HG03135 (cell line): ENCODE results near the gene ZC3H4.
"Not testable (repeated sequence)": the region's sequence is repeated elsewhere in the genome, so short reads cannot be mapped to it uniquely, and the experiment has no call there.

Experiments
- ATAC-seq: cut with Tn5 transposase; IDR thresholded peaks from one replicate; pipeline ENCODE4 v1.9.1; 2021; ENCODE audit warnings: mild to moderate bottlenecking, moderate library complexity; ENCODE audit not compliant: unreplicated experiment

Gene ZC3H4

DNA sequence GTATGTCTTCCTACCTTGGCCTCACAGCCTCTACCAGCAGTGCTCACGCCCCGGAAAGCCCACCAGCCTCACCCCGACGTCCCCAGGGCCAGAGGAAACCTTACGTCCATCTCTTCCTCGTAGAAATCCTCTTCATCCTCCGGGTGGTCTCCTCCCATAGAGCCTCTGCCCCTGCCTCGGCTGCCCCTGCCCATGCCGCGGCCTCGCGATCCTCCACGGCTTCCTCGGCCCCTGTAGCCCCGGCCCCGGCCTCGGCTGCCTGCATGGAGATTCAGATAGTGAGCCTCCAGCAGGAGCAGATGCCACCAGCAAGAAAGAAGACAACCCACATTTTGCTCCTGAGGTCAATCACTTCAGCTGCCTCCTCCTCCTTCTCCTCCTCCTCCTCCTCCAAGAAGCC, 27.3 kb downstream of the ZC3H4 start:
- ATAC-seq, result no peak

DNA sequence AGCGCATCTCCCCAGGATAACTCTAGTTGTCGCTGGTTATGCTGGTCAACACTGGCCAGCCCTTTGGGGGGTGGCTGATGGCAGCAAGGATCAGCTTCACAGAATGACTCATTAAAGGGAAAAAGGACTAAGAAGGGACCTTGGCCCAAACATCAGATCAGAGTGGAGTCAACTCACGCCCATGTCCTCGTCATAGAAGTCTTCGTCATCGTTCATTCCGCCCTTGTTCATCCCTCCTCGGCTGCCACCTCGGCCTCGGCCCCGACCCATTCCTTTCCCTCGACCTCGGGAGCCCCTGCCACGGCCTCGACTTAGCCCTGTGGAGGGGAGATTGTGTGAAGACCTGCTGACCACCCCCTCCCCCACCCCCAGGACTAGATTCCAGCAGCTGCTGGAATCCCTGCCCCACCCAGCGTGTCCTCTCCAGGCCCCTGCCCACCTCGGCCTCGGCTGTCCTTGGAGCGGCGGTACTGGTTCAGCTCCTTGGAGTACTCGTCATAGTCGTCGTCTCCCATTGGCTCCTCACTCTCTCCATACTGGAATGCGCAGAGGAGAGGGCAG, 28.6 kb downstream of the ZC3H4 start:
- ATAC-seq, result no peak

DNA sequence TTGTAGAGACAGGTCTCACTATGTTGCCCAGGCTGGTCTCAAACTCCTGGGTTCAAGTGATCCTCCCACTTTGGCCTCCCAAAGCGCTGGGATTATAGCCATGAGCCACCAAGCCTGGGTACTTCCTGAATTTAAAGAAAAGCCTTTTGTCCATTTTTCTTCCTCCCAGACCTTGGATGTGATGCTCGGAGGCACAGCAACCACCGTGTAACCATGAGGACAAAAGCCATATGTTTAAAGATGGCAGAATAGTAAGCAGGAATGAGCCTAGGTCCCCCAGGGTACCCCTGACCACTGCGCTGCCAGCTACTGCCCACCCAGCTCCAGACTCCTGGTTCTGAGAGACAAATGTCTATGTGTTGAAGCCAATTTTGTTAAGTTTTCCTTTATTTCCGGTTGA, 31.1 kb downstream of the ZC3H4 start:
- ATAC-seq, result no peak

DNA sequence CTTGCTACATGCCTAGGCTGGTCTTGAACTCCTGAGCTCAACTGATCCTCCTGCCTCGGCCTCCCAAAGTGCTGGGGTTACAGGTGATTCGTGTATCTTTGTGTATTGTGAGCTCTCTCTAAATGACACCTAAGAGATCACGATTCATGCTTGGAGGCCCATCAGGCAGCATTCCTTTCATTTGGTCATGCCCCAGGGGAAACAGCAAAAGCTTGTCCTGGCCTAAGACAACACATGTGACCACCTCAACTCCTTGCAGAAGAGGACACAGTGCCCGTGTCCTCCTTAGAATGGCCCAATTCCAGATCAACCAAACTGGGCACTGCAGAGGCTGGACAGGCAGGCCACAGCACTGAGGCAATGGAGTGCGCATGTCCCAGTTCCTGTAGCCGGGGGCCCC, 32.5 kb downstream of the ZC3H4 start:
- no peak for ATAC-seq

DNA sequence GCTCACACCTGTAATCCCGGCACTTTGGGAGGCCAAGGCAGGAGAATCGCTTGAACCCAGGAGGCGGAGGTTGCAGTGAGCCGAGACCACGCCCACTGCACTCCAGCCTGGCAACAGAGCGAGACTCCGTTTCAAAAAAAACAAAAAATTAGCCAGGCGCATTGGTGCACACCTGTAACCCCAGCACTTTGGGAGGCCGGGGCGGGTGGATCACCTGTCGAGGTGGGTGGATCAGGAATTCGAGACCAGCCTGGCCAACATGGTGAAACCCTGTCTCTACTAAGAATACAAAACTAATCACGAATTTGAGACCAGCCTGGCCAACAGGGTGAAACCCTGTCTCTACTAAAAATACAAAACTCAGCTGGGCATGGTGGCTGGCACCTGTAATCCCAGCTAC, 35.2 kb downstream of the ZC3H4 start:
- not testable (repeated sequence) for ATAC-seq

DNA sequence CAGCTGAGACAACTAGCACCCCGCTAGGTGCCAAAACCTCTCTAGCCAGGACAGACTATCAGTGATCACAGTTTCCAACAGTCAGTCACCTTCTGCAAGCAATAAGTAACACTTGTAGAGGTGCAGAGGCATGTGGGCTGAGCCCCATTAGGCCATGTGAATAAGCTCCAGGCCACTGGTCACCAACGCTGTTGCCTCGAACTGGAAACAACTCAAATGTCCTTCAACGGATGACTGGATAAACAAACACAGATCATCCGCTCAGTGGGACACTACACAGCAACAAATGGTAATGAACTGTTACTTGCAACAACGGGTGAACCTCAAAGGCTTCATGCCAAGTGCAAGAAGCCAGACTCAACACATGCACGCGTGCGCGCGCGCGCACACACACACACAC, 37.6 kb downstream of the ZC3H4 start:
- no peak for ATAC-seq

DNA sequence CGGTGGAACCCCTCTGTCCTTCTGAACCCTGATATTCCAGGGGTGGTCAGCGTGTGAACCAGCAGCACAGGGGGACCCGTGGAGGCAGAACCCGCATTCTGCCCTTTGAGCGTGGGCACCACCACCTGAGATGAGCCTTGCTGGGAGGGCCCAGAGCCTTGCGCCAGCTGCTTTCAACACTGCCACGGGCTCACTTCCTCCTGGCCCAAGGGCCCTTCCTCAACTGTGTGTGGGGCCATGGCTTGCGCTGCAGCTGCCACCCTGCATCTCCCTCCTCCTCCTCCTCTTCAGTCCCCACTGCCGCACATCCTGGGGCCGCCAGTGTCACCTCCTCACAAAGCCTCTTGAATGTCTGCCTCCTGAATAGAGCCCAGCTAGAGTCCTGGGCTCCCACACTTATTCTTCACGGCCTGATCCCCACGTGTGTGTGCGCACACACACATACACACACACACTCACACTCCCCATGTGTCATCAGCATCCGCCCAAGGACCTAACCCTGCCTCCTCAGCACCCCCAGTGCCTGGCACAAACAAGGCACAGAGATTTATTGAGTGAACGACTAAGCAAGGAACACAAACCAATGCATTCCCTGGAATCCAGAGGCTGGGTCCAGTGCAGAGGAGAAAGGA, 38.3 kb downstream of the ZC3H4 start:
- ATAC-seq, result no peak

DNA sequence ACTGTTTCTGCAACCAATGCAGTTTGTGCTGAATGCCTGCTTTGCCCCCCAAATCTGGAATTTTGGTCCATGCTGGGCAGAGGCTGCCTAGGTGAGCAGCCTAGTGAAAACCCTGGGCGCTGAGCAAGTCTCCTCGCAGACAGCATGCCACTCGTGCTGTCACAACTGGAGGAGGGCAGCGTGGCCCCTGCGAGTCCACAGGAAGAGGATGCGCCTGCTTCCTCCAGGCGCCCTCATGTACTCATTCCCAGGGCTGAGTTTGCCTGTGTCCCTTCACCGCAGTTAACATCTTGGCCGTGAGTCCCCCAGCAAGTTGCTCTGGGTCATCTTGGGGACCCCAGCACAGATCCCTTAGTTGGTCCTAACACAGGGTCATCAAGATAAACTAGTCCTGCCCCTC, 39.0 kb downstream of the ZC3H4 start:
- no peak for ATAC-seq

DNA sequence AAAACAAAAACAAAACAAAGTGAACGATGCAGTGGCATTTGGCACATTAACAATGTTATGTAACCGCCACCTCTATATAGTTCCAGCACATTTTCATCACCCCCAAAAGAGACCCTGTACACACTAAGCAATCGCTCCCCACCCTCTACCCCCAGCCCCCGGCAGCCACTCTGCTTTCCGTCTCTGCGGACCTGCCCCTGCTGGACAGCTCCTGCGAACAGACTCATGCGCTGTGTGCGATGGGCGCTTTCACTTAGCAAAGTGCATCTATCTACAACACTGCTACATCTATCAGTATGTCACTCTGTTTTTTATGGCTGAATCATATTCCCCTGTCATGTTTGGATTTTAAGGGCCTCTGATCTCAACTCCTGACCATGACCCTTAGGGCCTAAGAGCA, 40.0 kb downstream of the ZC3H4 start:
- ATAC-seq, result no peak

DNA sequence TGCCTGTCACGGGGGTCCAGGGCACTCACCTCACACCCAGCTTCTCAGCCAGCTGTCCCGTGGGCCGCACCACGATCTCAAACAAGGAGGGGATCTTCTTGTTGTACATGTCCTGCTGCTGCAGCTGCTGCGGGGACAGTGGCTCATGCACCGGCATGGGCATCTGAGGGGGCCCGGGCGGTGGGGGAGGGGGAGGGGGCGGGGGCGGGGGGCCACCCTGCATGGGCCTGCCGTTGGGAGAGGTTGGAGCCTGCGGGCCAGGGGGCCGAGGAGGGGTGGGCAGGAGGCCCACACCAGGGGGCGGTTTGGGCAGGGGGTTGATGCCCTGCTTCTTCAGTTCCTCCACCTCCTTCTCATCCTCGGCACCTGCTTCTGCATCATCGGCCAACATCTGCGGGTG, 41.3 kb downstream of the ZC3H4 start:
- no peak for ATAC-seq

DNA sequence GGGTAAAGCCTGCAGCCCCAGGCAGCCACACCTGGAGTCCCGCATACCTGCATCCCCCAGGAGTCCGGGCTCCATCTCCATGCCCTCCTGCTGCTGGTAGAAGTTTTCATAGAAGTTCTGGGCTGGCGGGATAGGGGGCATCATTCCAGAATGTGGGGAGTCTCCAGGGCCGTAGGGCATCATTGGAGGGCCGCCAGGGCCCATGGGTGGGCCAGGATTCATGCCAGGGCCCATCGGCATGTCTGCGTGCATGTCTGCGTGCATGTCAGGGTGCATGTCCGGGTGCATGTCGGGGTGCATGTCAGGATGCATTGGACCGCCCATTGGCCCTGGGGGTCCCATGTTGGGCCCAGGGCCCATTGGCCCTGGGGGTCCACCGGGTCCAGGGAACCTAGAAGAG, 41.8 kb downstream of the ZC3H4 start:
- ATAC-seq, result no peak

DNA sequence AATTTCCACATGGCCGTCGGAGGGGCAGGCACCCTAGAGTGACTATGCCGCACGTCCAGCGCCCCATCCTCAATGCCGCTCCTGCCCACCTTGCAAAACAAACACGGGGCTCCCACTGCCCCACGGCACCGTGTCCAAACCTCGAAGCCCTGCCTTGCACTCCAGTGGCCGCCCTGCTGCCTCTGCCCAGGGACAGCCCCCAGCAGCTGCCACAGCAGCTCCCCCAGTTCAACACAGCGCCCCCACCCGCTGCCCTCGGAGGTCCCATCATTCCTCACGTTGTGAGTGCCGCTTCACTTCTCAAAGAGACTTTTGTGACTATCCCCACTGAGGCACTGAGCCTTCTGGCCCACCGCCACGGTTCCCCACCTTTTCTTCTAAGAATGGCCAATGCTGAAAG, 42.8 kb downstream of the ZC3H4 start:
- ATAC-seq, result no peak

DNA sequence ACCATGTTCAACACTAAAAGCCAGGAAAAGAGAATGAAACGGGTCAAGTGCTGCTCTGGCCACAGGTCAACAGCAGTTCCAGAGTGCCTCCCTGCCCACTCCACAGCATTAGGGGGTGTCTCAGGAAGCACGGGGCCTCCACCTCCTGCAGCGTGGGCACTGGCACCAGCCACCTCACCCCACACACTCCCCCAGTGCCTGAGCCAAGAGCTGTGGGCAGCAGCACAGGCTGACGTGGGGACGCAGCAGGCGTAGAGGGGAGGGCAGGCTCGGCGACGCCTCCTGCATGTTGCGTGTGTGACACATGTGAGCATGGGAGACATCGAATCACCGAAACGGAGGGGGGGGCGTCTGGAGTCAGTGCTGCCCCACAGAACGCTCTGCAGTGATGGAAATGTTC, 43.8 kb downstream of the ZC3H4 start:
- no peak for ATAC-seq

DNA sequence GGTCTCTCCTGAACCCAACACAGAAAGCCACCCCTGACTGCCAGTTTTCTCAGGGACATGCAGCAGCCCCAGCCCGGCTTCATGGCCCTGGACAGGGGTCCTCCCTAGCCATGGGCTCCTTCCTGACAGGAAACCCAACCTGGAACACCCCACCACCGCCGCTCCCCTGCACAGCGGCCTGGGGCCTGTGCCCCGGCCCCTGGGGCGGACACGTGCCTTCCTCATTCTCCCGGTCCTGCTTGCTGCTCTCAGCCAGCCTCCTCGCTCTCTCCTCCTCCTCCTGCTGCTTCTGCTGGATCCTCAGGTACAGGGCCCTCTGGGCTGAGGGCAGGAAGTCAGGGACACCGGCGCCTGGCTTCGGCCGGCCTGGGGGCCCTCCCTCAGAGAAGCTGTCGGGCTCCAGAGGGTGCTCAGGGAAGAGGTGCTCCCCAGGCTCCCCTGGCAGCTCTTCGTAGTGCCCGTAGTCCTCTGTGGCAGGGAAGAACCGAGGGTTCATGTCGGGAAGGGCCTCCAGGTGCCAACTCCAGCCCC, 44.6 kb downstream of the ZC3H4 start:
- ATAC-seq, result no peak

DNA sequence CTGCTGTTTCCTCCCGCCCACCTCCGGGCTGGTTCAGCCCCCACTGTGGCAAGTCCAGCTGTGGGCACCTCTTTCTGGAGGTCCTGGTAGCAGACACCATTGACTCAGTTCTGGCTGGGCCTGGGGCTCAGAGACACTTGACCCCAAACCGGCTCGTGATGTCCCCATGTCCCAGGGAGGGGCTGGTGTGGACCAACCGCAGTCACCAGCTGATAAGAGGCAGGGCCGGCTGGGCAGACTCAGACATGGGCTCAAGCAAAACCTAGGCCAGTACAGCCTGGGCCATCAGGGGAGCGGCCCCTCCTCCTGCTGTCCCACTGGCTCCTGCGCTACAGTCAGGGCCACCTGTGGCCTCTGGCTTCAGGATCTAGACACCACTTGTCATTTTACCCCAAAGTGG, 45.3 kb downstream of the ZC3H4 start:
- ATAC-seq, result no peak

DNA sequence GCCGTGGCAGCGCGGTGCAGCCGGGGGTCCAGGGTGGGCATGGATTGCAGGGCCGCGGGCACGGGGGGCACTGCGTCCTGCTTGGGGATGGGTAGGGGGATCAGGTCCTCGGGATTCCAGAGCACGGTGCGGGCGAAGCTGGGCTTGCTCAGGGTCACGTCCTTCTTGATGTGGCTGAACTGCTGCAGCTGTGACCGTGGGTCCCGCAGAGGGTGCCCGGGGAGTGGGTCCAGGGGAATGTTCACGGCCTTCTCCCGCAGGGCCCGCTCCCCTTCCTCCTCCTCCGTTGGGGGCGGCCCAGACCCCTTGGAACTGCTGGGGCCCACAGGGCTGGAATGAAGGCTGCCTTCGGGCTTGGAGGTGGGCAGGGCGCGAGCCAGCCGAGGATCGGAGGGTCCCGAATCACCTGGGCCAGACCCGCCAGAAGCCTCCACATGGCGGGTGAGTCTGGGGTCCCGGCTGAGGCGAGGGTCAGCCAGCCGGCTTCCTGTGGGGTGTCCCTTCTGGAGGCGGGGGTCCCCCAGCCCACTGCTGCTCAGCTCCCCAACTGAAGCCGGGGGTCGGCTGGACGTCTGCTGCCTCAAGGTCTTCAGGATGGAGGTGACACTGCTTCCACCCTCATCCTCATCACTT, 46.2 kb downstream of the ZC3H4 start:
- ATAC-seq, result no peak

DNA sequence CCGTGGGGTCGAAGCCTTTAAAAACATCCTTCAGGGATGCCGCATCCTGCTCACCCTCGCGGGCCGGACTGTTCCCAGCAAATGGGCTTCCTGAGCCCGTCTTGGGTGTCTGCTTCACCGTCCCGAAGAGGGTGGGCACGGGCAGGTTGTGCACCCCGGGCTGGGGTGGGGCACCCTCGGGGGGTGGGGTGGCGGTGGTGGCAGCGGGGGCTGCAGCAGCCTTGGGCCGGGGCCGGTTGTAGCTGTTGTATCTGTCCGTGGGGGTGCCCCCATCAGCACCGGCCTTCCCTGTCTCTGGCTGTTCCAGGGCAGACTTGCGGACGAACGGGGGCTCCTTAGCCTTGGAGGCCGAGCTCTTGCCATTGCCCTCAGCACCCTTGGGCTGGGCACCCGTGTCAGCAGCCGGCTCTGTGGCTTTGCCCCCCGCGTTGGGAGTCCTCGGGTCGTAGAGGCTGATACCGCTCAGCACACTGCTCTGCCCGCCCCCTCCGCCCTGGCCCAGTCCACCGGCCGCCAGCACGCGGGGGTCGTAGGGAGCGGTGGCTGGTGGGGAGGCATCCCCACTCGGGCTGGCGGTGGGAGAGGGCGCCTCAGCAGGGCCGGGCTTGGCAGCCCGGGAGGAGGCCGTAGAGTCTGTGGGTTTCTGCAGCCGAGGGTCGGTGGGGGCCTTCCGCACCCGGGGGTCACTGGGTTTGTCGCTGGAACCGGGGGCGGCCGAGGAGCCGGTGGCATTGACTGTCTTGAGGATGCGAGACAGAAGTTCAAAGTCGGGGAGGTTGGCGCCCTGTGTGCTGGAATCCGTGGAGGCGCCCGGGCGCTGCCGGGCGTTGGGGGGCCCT, 47.0 kb downstream of the ZC3H4 start:
- ATAC-seq, result no peak

DNA sequence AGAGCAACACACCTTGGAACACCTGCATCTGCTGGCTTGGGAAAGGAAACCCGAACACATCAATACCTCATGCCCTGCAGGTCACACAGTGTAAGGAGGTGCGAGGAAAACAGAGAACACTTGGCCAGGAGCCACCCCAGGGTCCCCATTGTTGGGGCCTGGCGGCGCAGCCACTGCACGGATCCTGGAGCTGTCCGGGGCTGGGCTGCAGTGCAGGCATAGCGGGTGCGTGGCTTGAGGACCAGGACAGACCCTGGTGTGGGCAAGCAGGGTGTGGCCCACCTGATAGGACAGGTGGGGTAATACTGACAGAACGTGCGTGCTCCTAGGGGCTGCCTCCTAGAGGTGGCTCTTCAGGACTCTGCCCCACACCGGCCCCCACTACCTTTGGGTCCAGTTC, 48.3 kb downstream of the ZC3H4 start:
- no peak for ATAC-seq

DNA sequence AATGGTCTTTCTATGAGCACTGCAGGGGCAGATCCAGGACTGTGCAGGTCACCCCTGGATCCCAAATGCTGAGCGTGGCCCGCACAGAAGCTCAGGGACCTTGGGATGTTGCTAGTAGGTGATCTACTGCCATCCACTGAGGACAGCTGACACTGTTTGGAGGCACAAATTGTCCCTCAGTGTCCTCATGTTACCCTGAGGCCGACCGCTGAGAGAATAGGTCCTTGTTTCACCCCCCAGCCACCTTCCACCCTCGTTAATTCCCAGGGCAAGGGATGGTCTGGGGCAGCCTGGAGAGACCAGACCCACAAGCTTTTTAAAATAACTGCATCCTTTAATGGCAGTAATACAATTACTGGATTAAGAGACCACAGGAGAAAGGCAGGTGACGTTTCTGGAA, 49.7 kb downstream of the ZC3H4 start:
- ATAC-seq, result no peak

DNA sequence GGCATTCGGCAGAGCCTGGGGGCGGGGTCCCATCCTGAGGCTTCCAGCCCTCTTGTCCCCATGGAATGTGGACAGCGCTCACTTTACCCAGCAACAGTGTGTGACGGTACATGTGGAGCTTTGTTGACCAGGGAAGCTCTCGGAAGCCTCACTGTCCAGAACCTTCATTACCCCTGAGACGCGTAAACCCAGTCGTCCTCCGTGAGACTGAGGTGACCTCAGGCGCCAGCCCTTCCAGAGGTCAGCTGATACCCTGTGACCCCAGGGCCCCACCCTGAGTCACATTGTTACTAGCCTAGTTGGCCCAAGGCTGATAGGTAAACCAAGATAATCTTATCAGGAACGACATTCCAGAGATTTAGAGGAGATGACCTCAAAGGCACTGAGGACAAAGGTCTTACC, 55.0 kb downstream of the ZC3H4 start:
- no peak for ATAC-seq

DNA sequence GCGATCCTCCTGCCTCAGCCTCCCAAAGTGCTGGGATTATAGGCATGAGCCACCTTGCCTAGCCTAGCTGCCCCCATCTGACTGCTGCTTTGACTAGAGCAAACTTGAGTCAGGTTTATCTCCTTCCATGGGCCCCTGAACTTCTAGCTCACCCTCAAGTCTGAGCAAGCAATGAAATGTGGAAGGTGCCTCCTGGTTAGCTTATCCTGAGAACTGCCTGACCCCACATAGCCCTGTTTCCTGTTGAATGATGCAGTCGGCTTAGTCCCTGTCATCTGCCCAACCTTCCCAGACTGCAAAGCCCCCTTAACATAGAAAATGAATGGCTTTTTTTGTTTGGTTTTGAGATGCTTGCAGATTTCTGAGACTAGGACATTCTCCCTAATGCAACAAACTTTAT, 56.2 kb downstream of the ZC3H4 start:
- no peak for ATAC-seq

DNA sequence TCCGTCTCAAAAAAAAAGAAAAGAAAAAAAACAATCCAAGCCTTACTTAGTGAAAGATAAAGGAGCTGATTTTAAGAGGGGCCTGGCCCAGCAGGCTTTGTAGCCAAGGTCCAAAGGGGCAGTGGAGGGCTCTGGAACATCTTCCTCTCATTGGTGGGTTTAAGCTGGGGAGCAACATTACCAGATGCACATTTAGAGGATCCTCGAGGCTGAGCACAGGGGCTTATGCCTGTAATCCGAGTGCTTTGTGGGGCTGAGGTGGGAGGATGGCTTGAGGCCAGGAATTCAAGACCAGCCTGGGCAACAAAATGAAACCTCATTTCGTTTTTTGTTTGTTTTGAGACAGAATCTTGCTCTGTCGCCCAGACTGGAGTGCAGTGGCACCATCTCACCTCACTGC, 57.2 kb downstream of the ZC3H4 start:
- ATAC-seq, result no peak
